GM21381 (cell line): ENCODE results near the gene G6PC3.
A peak's percentile ranks its signal among the peaks of the same experiment; 100 is the strongest.
"Not testable (repeated sequence)": the region's sequence is repeated elsewhere in the genome, so short reads cannot be mapped to it uniquely, and the experiment has no call there.

Source experiments
- ATAC-seq: cut with Tn5 transposase; IDR thresholded peaks from one replicate; pipeline ENCODE4 v1.9.1; 2021; ENCODE audit warnings: mild to moderate bottlenecking, moderate library complexity; ENCODE audit not compliant: unreplicated experiment

G6PC3 gene, protein sequence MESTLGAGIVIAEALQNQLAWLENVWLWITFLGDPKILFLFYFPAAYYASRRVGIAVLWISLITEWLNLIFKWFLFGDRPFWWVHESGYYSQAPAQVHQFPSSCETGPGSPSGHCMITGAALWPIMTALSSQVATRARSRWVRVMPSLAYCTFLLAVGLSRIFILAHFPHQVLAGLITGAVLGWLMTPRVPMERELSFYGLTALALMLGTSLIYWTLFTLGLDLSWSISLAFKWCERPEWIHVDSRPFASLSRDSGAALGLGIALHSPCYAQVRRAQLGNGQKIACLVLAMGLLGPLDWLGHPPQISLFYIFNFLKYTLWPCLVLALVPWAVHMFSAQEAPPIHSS

DNA sequence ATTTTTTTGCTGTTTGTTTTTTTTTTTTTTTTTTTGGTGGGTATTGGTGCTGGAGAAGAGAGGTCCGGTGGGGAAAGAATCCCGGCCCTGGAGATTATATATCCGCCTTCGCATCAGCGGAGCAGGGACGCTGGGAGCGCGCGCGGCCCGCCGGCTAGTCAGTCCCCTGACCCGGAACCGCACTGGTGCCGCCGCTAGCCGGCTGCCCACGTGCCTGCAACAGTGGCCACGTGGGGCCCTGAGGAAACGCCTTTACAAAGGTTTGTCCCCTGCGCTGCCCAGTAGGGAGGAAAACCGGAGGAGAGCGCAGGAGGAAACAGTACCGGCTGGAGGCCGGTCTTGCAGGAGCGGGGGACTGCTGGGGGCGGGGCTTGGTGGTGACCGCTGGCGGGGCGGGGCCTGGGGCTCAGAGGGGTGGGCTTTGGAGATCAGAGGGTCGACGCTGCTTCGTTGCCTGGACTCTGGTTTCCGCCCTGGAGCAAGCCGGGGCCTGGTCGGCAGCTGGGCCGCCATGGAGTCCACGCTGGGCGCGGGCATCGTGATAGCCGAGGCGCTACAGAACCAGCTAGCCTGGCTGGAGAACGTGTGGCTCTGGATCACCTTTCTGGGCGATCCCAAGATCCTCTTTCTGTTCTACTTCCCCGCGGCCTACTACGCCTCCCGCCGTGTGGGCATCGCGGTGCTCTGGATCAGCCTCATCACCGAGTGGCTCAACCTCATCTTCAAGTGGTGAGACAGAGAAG is at the start of gene G6PC3:
TSS of gene G6PC3 (plus strand) at position 281 of the 743 bp plus-strand sequence. CDS start at position 512, 231 bp downstream.
- ATAC-seq: peak; percentile 70

- not testable (repeated sequence) for ATAC-seq
These were observed 49.3 kb upstream of the G6PC3 start for GRCh38 chr17:44021227-44021626.

GRCh38 chr17:44022246-44022645 is 48.3 kb upstream of the G6PC3 start:
- ATAC-seq: no peak

- no peak for ATAC-seq
These were observed 46.8 kb upstream of the G6PC3 start for GRCh38 chr17:44023545-44024270.

DNA sequence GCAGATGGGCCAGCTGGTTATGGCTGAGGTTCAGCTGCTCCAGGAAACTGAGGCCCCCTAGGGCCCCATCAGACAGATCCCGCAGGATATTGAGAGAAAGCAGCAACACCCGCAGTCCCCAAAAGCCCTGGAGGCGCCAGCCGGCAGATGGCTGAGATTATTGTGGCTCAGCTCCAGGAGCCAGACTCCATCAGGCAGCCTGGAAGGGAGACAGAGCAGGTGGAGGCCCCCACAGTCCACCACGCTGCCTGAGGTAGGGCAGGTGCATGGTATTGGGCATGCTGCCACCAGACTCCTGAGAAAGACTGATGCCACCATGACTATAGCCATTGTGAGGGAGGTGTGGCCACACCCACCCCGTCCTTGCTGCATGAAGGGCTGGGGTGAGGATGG is 46.3 kb upstream of the G6PC3 start:
- ATAC-seq: no peak

- ATAC-seq: no peak
These were observed 45.7 kb upstream of the G6PC3 start for GRCh38 chr17:44024853-44025252.

- ATAC-seq: no peak
These were observed 40.8 kb upstream of the G6PC3 start for GRCh38 chr17:44029736-44030135.

GRCh38 chr17:44030482-44030881 is 40.1 kb upstream of the G6PC3 start:
- ATAC-seq: no peak

- no peak for ATAC-seq
These were observed 36.6 kb upstream of the G6PC3 start for GRCh38 chr17:44033861-44034408.

GRCh38 chr17:44034688-44035087 is 35.8 kb upstream of the G6PC3 start:
- not testable (repeated sequence) for ATAC-seq

DNA sequence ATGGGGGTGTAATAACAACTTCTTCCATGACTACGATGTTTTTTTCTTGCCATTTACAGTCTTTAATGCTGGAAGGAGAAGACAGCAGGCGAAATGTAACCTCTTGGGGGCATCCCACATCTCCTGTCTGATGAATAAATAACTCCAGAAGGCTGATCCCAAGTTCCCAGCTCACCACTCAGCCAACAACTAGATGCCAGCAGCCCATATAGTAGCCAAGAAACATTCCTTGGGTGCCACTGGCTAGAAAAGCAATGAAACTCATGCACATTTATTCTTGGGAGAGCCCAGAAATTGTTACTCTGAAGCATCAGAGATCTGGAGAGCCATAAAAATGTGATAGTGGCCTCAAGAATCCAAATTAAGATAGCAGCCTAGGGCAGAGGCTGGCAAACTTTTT is 33.1 kb upstream of the G6PC3 start:
- ATAC-seq: no peak

- ATAC-seq: no peak
These were observed 31.9 kb upstream of the G6PC3 start for GRCh38 chr17:44038604-44039011.

DNA sequence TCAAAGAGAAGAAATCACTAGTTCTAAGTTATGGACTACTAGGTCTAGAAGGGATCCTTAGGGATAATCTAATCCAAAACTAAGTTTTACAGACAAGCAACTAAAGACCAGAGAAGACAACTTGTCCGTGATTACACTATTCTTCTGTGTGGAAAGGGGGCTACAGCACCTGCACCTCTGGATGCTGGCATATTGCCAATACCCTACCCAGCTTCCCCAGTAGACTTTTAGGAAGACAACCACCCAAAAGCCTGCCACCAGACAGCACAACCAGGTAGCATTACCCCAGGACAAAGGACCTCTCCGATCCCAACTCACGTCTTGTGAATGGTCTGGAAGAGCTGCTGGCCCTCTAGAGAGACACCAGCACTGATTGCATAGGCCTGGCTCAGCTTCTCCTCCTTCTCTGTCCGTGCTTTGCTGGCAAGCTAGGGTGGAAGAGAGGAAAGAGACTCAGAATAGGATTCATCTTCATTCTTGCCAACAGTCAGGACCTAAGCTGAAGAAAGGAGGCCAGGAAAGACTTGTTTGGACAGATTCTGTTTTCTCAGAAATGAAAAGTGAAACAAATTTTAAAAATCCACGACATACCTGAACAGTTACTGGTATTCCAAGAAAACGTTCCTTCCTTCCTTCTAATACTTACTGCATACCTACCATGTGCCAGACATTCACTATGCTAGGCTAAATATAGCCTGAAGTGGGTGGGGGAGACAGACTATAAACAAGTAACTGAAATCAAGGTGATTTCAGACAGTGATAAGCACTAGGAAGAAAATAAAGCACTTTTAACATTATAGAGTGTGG is 30.5 kb upstream of the G6PC3 start:
- no peak for ATAC-seq

DNA sequence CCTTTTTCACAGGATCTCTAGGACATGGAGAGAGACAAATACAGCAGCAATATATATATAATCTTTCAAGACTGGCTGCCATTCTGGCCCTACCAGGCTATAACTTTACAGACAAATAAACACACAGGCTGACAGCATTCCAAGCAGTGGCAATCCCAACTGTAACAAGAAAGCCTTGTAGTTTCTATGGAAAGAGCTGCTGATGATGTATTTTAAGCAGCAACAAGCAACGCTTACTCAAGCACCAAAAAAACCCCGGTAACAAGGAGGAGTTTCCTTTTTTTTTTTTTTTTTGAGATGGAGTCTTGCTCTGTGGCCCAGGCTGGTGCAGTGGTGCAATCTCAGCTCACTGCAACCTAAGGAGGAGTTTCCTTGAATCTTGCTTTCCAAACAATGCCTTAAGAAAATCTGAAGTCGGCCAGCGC is 27.3 kb upstream of the G6PC3 start:
- no peak for ATAC-seq

DNA sequence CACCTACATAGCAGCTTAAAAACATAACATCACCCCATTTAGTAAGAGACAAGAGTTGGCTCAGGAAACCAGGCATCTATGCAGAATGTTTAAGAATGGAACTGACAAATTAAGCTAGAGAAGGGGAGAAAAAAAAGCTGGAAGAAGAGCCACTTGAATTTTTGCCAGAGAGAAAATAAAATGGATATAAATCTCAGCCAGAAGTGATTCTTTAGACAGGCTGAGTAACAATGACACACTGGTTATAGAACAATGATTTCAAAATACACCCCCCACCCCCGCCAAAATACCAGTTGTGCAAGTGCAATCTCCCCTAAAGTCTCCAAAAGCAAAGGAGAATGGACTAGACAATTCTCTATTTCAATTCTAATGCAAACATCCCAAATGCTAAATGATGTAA is 26.5 kb upstream of the G6PC3 start:
- ATAC-seq: no peak

DNA sequence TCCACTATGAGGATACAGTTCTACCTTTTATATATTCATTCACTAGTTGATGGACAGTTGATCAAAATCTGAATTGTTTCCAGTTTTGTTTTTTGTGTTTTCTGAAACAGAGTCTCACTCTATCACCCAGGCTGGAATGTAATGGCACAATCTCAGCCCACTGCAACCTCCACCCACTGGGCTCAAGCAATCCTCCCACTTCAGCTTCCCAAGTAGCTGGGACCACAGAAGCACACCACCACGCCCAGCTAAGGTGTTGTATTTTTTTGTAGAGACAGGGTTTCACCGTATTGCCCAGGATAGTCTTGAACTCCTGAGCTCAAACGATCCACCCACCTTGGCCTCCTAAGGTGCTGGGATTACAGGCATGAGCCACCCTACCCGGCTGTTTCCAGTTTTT is 25.0 kb upstream of the G6PC3 start:
- no peak for ATAC-seq

DNA sequence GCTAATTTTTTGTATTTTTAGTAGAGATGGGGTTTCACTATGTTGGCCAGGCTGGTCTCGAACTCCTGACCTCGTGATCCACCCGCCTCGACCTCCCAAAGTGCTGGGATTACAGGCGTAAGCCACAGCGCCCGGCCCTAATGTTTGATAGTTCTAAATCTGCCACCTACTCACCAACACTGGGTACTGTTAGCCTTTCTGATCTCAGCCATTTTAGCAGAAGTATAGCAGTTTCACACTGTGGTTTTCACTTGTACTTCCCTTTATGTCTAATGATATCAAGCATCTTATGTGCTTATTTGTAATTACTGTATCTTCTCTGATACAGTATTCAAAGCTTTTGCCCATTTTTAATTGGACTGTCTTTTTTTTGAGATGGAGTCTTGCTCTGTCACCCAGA is 23.6 kb upstream of the G6PC3 start:
- not testable (repeated sequence) for ATAC-seq

DNA sequence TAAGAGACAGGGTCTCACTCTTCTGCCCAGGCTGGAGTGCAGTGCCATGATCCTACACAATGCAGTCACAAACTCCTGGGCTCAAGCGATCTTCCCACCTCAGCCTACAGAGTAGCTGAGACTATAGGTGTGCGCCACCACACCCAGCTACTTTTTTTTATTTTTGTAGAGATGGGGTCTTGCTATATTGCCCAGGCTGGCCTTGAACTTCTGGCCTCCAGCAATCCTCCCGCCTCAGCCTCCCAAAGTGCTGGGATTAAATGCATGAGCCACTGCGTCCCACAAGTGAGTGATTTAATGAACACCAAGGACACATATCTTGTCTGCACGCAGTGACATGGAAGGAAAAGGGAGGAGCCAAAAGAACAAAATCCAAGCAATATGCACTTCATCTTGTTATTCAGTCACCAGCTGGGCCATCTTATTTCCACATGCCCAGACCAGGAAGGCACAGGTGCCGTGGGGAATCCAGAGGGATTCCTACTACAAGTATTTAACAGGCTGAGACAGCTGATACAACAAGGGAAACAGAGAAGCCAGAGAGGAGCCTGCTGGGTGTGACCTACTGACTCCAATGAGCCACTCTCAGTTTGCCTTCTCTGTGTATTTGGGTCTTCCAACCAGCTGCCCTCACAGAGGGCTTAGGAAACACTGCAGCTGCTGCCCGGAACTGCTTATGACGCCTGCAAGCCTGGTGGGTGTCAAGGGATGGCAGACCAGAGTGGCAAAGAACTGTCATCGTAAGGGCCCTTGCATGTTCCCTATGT is 21.1 kb upstream of the G6PC3 start:
- no peak for ATAC-seq

DNA sequence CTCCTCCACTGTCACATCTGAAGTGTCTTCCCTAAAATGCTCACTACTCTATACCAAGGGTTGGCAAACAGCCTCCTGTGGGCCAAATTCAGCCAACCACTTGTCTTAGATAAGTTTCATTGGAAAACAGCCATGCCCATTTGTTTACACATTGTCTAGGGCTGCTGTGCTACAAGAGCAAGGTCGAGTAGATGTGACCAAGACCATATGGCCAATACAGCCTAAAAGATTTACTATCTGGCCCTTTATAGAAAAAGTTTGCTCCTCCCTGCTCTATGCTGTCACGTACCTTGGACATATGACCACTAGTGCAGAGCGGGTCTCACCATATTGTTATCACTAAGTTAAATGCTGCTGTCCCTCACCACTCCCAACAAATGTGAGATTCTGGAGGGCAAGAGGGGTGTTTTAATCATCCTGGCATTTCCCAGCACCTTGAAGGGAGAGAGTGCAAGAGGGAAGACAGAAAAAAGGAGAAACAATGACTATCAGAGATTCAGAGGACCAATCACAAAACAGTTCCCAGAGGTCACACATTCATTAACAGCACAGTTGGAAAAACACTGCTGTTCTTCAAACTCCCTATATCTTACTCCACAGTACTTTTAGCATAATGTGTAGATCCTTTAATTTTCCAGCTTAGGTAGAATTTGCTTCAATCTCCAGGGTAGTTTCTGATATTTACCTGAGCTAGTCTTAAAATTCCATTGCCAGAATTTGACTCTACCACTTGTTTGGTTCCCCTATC is 17.2 kb upstream of the G6PC3 start:
- no peak for ATAC-seq
